HG02678 (cell line): ENCODE data around the gene FNBP1L.
"Not testable (repeated sequence)": the region's sequence is repeated elsewhere in the genome, so short reads cannot be mapped to it uniquely, and the experiment has no call there.

Experiments used
- ATAC-seq: cut with Tn5 transposase; IDR thresholded peaks from one replicate; pipeline ENCODE4 v1.9.1; 2021; ENCODE audit warnings: mild to moderate bottlenecking, moderate library complexity; ENCODE audit not compliant: unreplicated experiment

The FNBP1L gene

DNA sequence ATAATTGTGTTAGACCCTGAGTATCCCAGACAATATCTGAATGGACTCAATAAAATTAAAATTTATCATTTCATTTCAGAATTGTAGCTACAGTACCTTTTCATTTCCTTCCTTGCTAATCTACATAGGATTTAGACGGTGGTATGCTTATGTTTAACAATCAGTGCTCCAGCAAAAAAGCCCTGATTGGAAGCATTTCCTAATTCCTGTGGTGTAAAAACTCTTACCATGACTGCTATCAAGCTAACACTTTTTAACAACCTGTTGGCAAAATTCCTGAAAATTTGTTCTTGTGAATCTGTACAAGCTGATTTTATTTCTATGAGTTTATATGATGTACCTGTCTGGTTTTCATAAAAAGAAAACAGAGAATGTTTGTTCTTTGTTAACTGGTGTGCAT is 5.2 kb upstream of the FNBP1L start:
- ATAC-seq, result no peak

DNA sequence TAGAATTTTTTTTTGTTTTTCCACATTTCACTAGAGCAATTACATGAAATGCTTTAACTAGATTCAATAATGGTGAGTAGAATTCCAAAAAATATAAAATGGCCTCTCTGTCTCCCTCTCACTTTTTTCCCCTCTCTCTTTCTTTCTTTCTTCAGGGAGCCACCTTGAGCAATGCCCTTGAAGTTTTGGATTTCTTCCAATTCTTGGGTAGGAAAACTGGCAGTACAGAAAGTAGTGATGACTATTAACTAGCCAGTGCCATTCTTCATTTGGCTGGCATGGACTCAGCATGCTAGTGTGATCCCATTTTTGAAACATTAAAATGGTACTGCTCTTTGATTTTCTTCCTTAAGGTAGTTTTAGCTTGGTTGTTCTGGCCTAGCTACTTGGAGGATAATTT is 4.5 kb upstream of the FNBP1L start:
- ATAC-seq, result no peak

DNA sequence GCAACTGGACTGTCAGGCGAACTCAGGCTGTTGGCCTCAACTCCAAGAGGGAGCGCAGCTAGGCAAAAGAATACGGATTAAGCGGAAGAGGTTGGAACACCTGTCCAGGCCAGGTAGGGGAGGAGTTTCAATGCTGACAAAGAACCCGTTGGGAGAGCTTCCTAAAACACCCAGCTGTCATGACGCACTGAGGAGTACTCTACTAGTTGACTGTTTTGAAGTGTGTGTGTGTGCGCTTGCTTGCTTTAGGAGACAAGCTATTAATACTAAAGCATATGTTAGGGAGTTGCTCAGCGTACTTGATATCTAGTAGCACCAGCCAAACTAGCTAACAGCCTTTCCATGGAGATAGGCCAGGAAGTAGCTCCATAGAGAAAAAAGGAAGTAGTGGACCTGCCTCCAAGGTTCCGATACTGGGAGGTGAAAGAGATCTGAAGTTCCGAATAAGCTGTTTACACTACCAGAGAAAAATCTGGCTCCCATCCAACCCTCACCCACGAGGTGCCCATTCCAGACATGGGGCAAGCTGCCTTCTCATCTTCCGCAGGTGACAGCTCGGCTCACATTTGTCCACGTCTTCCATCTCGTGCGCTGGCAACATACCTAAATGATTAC is 974 bp upstream of the FNBP1L start:
- ATAC-seq, result no peak

- no peak for ATAC-seq
Measured at GRCh38 chr1:93448292-93448982, 519 bp downstream of the FNBP1L start.

GRCh38 chr1:93448983-93449804 is 1.3 kb downstream of the FNBP1L start:
- no peak for ATAC-seq

DNA sequence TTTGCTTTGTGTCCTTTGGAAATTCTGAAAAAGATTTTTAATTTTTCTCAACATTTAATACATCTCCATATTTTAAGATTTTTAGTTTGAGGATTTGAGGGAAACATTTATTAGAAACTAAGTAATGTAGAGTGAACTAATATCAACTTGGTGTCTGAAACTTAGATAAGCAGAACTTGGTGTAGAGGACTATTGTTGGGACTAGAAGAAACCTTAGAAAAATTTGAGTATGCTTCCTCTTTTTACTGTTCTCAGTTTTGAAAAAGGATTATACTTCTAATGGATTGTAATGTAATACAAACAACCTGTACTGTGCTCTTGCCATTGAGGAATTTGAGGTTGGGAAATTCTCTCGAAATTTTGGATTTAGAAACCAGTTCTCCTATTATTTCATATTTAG is 2.4 kb downstream of the FNBP1L start:
- ATAC-seq, result no peak

DNA sequence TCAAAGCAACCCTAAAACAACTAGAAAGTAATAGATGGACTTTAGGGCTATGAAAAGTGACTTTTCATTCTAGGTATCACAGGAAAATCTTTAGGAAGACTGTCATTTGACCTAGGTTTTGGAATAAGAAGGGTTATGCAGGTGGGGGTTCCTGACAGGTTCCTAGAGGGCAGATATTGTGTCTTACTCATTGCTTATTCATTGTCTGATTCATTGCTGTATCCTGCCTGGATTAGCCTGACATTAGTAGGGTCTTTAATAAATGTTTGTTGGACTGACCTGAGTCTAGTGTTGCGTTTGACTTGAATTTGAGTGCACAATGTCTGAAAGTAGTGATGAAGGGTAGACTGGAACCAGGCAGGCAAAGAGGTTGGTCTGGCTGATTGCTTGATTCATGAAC is 6.0 kb downstream of the FNBP1L start:
- ATAC-seq, result no peak

DNA sequence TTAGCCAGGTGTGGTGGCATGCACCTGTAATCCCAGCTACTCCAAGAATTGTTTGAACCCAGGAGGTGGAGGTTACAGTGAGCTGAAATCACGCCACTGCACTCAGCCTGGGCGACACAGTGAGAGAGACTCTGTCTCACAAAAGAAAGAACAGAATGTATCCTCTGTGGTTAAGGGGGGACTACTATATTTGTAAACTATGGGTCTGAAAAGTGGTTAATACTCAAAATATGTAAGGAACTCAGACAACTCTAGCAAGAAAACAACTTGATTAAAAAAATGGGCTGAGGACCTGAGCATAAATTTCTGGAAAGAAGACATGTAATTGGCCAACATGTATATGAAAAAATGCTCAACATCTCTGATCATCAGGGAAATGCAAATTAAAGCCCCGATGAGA is 11.2 kb downstream of the FNBP1L start:
- no peak for ATAC-seq

- no peak for ATAC-seq
Measured at GRCh38 chr1:93461236-93461635, 13.3 kb downstream of the FNBP1L start.

- no peak for ATAC-seq
Measured at GRCh38 chr1:93463960-93464359, 16.0 kb downstream of the FNBP1L start.

- ATAC-seq, result not testable (repeated sequence)
Measured at GRCh38 chr1:93465371-93466082, 17.6 kb downstream of the FNBP1L start.

DNA sequence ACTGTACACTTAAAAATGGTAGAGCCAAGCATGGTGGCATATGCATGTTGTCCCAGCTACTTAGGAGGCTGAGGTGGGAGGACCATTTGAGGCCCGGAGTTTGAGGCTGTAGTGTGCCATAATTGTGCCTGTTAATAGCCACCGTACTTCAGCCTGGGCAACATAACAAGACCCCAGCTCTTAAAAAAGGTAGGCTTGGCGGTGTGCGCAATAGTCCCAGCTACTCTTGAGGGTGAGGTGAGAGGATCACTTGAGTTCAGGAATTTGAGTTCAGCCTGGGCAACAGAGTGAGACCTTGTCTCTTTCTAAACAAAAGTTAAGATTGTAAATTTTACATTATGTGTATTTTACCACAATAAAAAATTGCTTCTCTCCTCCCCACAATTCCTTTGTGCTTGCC is 19.7 kb downstream of the FNBP1L start:
- ATAC-seq, result no peak

DNA sequence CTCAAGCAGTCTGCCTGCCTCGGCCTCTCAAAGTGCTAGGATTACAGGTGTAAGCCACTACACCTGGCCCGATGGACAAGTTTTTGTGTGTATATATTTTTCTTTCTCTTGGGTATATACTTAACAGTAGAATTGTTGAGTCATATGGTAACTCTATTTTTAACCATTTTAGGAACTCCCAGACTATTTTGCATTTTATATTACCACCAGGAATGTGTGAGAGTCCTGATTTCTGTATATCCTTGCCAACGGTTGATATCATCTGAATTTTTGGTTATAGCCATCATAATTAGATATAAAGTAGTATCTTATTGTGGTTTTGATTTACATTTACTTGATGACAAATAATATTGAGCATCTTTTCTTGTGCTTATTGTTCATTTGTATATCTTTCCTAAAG is 20.7 kb downstream of the FNBP1L start:
- no peak for ATAC-seq

- not testable (repeated sequence) for ATAC-seq
Measured at GRCh38 chr1:93469223-93469622, 21.3 kb downstream of the FNBP1L start.

- ATAC-seq, result no peak
Measured at GRCh38 chr1:93471284-93471683, 23.4 kb downstream of the FNBP1L start.

DNA sequence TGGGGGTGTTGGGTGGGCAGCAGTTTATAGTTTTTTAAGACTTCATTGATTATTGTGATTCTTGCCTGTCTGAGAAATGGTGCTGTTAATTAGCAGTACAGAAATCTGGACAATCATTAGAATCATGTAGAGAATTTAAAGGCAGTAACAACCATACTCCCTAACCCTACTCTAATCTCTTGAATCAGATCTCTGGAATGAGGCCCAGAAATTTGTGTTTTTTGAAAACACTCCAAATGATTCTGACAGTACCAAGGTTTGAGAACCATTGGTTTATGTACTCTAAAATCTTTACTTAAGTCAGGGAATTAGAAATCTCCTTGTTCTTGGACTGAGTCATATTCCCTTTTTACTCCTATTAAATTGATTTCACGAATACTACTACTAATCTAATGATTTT is 24.0 kb downstream of the FNBP1L start:
- ATAC-seq, result no peak

DNA sequence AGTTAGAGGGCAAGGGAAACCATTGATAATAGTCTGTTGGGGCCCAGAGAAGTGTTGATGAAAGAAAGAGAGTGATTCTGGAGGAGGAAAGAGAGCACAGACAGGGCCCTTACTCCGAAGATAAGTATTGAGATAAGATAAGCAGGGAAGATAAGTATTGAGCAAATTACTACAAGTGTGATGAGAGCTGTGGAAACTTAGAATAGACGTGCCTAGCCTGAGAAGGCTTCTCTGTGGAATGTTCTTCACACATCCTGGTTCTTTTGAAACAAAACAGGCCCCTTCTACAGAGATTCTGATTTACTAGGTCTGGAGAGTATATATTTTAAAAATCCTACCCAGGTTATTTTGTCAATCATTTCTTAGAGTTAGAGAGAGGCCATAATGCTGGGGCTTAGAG is 26.4 kb downstream of the FNBP1L start:
- no peak for ATAC-seq

DNA sequence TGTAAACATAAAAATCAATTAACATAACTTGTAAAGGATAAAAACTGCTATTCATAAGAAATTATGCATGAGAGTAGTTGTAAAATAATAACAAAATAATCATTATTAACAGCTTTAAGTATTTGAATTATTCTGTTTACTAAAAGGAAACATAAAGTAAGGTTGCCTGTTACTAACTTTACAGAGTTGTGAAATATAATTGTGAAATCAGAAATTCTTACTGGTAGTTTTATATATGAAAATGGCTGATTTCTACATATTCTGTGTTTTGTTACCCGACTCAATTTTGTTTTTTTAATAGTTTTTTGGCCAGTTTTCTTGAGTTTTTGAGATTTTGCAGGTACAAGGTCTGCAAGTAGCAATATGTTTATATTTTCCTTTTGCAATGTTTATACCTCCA is 27.8 kb downstream of the FNBP1L start:
- ATAC-seq, result no peak

GRCh38 chr1:93479133-93479745 is 31.3 kb downstream of the FNBP1L start:
- ATAC-seq, result not testable (repeated sequence)

- ATAC-seq, result not testable (repeated sequence)
Measured at GRCh38 chr1:93481899-93482298, 34.0 kb downstream of the FNBP1L start.

DNA sequence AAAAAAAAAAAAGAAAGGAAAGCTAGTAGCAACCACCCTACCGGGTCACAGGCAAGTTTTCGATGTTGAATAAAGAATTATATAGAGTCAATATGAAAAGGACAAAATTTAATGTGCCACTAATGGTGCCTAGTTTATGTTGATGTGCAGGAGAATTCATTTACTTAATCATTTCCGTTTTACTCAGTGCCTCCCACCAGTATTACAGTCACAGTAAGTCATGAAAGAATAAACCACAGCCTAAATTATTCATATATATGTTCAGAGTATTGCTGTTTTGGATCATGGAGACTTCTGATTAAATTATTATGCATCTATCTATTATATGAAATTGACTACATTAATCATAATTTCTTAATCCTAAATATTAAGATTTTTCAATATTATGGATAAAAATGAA is 35.3 kb downstream of the FNBP1L start:
- no peak for ATAC-seq
